Measurements from ENCODE around the gene IQSEC3.

IQSEC3 gene

GRCh38 chr12:176321-177181, 110.0 kb downstream of the IQSEC3 start:
- in situ Hi-C loops (cut with MboI; ENCODE audit: low pct_unique_long_range_greater_than_20kb, low sequenced_read_pairs, unreplicated experiment), result no loop called here
- DNase-seq (ENCODE audit: low spot score), result no peak
- no peak for TF ChIP-seq CTCF (IDR thresholded peaks at IDR 0.05; ENCODE audit: extremely low read depth, insufficient read depth, missing control alignments)

DNA sequence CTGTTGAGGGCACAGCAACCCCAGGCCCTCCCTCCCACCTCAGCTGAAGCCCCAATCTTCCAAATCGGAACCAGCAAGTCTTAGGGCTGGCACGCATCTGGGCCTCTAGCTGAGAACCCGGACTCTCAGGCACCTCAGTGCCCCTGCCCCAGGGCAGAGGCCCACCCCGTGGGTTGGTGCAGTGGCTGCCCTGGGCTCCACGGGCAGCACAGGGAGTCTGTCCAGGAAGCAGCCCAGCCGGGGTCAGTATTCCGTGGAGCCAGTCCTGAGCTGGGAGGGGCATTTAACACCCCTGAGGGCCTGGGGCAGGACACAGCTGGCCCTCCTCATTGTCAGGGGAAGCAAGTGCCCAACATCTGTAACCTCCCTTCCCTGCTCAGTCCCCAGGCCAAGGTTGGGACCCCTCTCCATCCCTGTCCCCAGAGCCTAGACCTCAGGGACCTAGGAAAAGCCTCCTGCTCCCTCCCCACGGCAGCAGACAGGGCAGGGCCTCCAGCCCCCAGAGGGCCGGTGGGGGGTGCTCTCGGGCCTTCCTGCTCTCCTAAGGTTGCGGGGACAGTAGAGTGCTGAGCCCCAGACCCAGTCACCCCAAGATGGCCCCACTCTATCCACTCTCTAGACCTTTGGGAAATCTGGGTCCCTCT, 110.9 kb downstream of the IQSEC3 start:
- DNase-seq (ENCODE audit: low spot score), result no peak
- no peak for TF ChIP-seq CTCF (IDR thresholded peaks at IDR 0.05; ENCODE audit: extremely low read depth, insufficient read depth, missing control alignments)
- in situ Hi-C loops (cut with MboI; ENCODE audit: low pct_unique_long_range_greater_than_20kb, low sequenced_read_pairs, unreplicated experiment), result no loop called here

GRCh38 chr12:177980-178828, 111.6 kb downstream of the IQSEC3 start:
- no peak for DNase-seq (ENCODE audit: low spot score)
- TF ChIP-seq CTCF (IDR thresholded peaks at IDR 0.05; ENCODE audit: extremely low read depth, insufficient read depth, missing control alignments), result no peak
- in situ Hi-C loops (cut with MboI; ENCODE audit: low pct_unique_long_range_greater_than_20kb, low sequenced_read_pairs, unreplicated experiment), result no loop called here

DNA sequence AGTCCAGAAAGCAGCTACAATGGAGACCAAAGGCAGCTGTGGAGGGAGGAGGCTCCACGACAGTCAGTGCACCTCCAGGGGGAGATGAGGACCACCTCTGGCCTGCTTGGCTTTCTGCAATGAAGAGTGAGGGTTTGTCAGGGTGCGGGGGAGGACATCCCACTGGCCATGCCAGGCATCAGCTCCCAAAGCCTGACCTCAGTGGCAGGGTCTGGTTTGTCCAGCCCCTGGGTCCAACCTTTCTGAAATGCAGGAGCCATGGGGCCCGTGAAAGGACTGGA, 112.2 kb downstream of the IQSEC3 start:
- no peak for TF ChIP-seq CTCF (IDR thresholded peaks at IDR 0.05; ENCODE audit: extremely low read depth, insufficient read depth, missing control alignments)
- no peak for DNase-seq (ENCODE audit: low spot score)
- in situ Hi-C loops (cut with MboI; ENCODE audit: low pct_unique_long_range_greater_than_20kb, low sequenced_read_pairs, unreplicated experiment), result no loop called here

- no peak for DNase-seq (ENCODE audit: low spot score)
- TF ChIP-seq CTCF (IDR thresholded peaks at IDR 0.05; ENCODE audit: extremely low read depth, insufficient read depth, missing control alignments), result no peak
Observed at GRCh38 chr12:179131-179884, 112.7 kb downstream of the IQSEC3 start.

DNA sequence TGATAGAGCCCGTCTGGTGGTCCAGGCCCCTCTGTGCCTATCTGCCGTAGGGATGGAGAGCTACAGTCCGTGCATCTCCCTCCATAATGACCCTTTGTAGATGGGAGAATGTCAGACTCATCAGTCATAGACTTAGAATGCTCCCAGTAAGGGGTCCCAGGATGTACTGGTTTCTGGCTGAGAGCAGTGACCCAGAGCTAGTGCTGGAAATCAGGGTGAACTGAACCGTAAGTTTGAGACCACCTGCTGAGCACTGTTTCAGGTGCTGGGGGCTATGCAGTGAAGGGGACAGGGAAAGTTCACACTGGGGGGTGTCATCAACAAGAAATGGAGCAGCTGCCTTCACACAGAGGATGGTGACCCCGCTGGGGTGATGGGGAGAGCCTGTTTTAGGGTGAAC, 113.3 kb downstream of the IQSEC3 start:
- no peak for TF ChIP-seq CTCF (IDR thresholded peaks at IDR 0.05; ENCODE audit: extremely low read depth, insufficient read depth, missing control alignments)
- in situ Hi-C loops (cut with MboI; ENCODE audit: low pct_unique_long_range_greater_than_20kb, low sequenced_read_pairs, unreplicated experiment), result no loop called here
- no peak for DNase-seq (ENCODE audit: low spot score)

More at GRCh38 chr12:179131-179884, 112.7 kb downstream of the IQSEC3 start:
- in situ Hi-C loops (cut with MboI; ENCODE audit: low pct_unique_long_range_greater_than_20kb, low sequenced_read_pairs, unreplicated experiment), result no loop called here

Measured in GM13977 (cell line).